SK-N-SH treated with all-trans-retinoic acid at 6 μM for 48 hours (cell line): Measurements from ENCODE around the gene BMP8A.

ENCODE experiments used
- ATAC-seq: fragments of 200-7000 bp; cut with Tn5 transposase; 3 replicates; pipeline ENCODE4 v1.9.1; 2020; ENCODE audit warnings: mild to moderate bottlenecking, moderate library complexity
- ARNTL ChIP-seq: fragments of 450-650 bp; formaldehyde crosslinking; IDR thresholded peaks from 2 replicates; pipeline ENCODE4 v1.5.0; 2020; ENCODE audit warnings: low read depth, mild to moderate bottlenecking, moderate library complexity, borderline replicate concordance
- BACH2 ChIP-seq: fragments of 250-450 bp; sonication (Bioruptor Pico); IDR thresholded peaks from 2 replicates; pipeline ENCODE4 v1.9.0; 2021; ENCODE audit warnings: mild to moderate bottlenecking, borderline replicate concordance
- CREB5 ChIP-seq: fragments of 250-450 bp; sonication (Bioruptor Pico); IDR thresholded peaks from 2 replicates; pipeline ENCODE4 v1.5.1; 2020; ENCODE audit warnings: low read depth, mild to moderate bottlenecking, moderate library complexity
- CSDC2 ChIP-seq: fragments of 250-450 bp; sonication (Bioruptor Pico); IDR thresholded peaks from 2 replicates; pipeline ENCODE4 v1.5.0; 2020; ENCODE audit warnings: mild to moderate bottlenecking, moderate library complexity
- CSRNP3 ChIP-seq: fragments of 250-450 bp; sonication (Bioruptor Pico); IDR thresholded peaks from 2 replicates; pipeline ENCODE4 v1.5.1; 2021; ENCODE audit warnings: mild to moderate bottlenecking, moderate library complexity
- ESRRG ChIP-seq: fragments of 250-450 bp; sonication (Bioruptor Pico); IDR thresholded peaks from 2 replicates; pipeline ENCODE4 v1.6.1; 2021; ENCODE audit warnings: mild to moderate bottlenecking
- OSR1 ChIP-seq: fragments of 250-450 bp; sonication (Bioruptor Pico); IDR thresholded peaks from 2 replicates; pipeline ENCODE4 v1.8.0; 2022; ENCODE audit warnings: moderate library complexity, mild to moderate bottlenecking, inconsistent platforms
- PATZ1 ChIP-seq: fragments of 250-450 bp; sonication (Bioruptor Pico); IDR thresholded peaks from 2 replicates; pipeline ENCODE4 v1.8.0; 2020; ENCODE audit warnings: mild to moderate bottlenecking, moderate library complexity, borderline replicate concordance
- POU6F1 ChIP-seq: fragments of 250-450 bp; sonication (Bioruptor Pico); IDR thresholded peaks from 2 replicates; pipeline ENCODE4 v1.8.0; 2021; ENCODE audit warnings: low read depth, mild to moderate bottlenecking, moderate library complexity, borderline replicate concordance
- PPARA ChIP-seq: fragments of 250-450 bp; sonication (Bioruptor Pico); IDR thresholded peaks from 2 replicates; pipeline ENCODE4 v1.5.0; 2020; ENCODE audit warnings: mild to moderate bottlenecking, borderline replicate concordance
- RARB ChIP-seq: fragments of 250-450 bp; sonication (Bioruptor Pico); IDR thresholded peaks from 2 replicates; pipeline ENCODE4 v1.8.0; 2021; ENCODE audit warnings: mild to moderate bottlenecking, moderate library complexity
- TCF4 ChIP-seq: fragments of 250-450 bp; sonication (Bioruptor Pico); IDR thresholded peaks from 2 replicates; pipeline ENCODE4 v1.8.0; 2021; ENCODE audit warnings: mild to moderate bottlenecking, moderate library complexity, borderline replicate concordance
- ZFP3 ChIP-seq: fragments of 250-450 bp; sonication (Bioruptor Pico); IDR thresholded peaks from 2 replicates; pipeline ENCODE4 v1.5.0; 2020; ENCODE audit warnings: mild to moderate bottlenecking, moderate library complexity
- ZFP30 ChIP-seq: fragments of 450-650 bp; formaldehyde crosslinking; IDR thresholded peaks from 2 replicates; pipeline ENCODE4 v1.5.0; 2022; ENCODE audit warnings: mild to moderate bottlenecking, moderate library complexity
- ZNF565 ChIP-seq: fragments of 450-650 bp; formaldehyde crosslinking; conservative IDR thresholded peaks from 2 replicates; pipeline ENCODE4 v1.5.0; 2020; ENCODE audit warnings: low read depth, mild to moderate bottlenecking, moderate library complexity
- ZNF70 ChIP-seq: fragments of 450-650 bp; formaldehyde crosslinking; IDR thresholded peaks from 2 replicates; pipeline ENCODE4 v1.5.0; 2020; ENCODE audit warnings: mild to moderate bottlenecking, moderate library complexity
- ZNF8 ChIP-seq: fragments of 450-650 bp; formaldehyde crosslinking; IDR thresholded peaks from 2 replicates; pipeline ENCODE4 v1.5.0; 2020; ENCODE audit warnings: mild to moderate bottlenecking, moderate library complexity

BMP8A gene

GRCh38 chr1:39568208-39568607, 76.8 kb downstream of the BMP8A start (continued):
- no peak for TF ChIP-seq CSRNP3 (CRISPR knock-in tag)
- TF ChIP-seq ZFP30 (CRISPR knock-in tag): no peak
- TF ChIP-seq ARNTL: no peak
- TF ChIP-seq CSDC2 (CRISPR knock-in tag): no peak
- no peak for TF ChIP-seq OSR1 (CRISPR knock-in tag)
- TF ChIP-seq PPARA (CRISPR knock-in tag): no peak
- TF ChIP-seq POU6F1 (CRISPR knock-in tag): no peak
- no peak for TF ChIP-seq CREB5 (CRISPR knock-in tag)

- TF ChIP-seq ZFP30 (CRISPR knock-in tag) (no peak), POU6F1 (CRISPR knock-in tag) (no peak), RARB (CRISPR knock-in tag) (no peak), ARNTL (no peak), ZNF70 (CRISPR knock-in tag) (no peak), TCF4 (CRISPR knock-in tag) (no peak), OSR1 (CRISPR knock-in tag) (no peak), CSDC2 (CRISPR knock-in tag) (no peak), ESRRG (CRISPR knock-in tag) (no peak), PATZ1 (CRISPR knock-in tag) (no peak), ZNF565 (CRISPR knock-in tag) (no peak)
- TF ChIP-seq, all 23 proteins: peak for 0
- ATAC-seq: no peak
Measured at GRCh38 chr1:39569034-39569433, 77.6 kb downstream of the BMP8A start.

GRCh38 chr1:39570477-39571177, 79.2 kb downstream of the BMP8A start:
- ATAC-seq: no peak
- TF ChIP-seq ZNF8 (CRISPR knock-in tag) (no peak), CSRNP3 (CRISPR knock-in tag) (no peak), ZFP3 (CRISPR knock-in tag) (no peak), CREB5 (CRISPR knock-in tag) (no peak), BACH2 (no peak)
